Epithelial cell of esophagus (primary cell): Measurements from ENCODE around the gene FASLG.
A peak's percentile ranks its signal among the peaks of the same experiment; 100 is the strongest.

ENCODE experiments used
- DNase-seq: peaks from one replicate; pipeline ENCODE4 v3.0.0; 2010; ENCODE audit warnings: low read depth
- H3K4me3 ChIP-seq: 2 replicates; pipeline ENCODE4 v1.5.1; 2011; ENCODE audit warnings: mild to moderate bottlenecking, low read length, control low read depth
- TF ChIP-seq, protein P1 (sequence below): IDR thresholded peaks from 2 replicates; pipeline ENCODE4 v1.5.1; 2011; ENCODE audit warnings: low read depth, mild to moderate bottlenecking, low read length, control low read depth, inconsistent platforms; ENCODE audit not compliant: insufficient read depth; ENCODE audit errors: missing control alignments

FASLG gene

DNA sequence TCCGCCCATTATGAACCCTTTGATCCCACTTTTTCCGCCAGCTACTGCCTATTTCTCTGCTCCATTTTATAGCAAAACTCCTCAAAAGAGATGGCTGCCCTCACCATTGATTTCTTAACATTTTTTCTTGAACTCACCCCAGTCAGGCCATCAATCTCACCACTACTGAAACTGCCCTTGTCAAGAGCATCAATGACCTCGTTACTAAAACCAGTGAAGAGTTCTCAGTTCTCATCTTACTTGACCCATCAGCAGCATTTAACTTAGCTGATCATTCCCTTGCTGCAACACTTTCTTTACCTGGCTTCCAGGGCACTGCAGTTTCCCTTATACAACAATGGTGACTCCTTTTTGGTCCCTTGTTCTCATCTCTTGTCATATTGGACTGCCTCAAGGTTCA, 35.2 kb upstream of the FASLG start:
- no peak for DNase-seq
- TF ChIP-seq, protein P1, sequence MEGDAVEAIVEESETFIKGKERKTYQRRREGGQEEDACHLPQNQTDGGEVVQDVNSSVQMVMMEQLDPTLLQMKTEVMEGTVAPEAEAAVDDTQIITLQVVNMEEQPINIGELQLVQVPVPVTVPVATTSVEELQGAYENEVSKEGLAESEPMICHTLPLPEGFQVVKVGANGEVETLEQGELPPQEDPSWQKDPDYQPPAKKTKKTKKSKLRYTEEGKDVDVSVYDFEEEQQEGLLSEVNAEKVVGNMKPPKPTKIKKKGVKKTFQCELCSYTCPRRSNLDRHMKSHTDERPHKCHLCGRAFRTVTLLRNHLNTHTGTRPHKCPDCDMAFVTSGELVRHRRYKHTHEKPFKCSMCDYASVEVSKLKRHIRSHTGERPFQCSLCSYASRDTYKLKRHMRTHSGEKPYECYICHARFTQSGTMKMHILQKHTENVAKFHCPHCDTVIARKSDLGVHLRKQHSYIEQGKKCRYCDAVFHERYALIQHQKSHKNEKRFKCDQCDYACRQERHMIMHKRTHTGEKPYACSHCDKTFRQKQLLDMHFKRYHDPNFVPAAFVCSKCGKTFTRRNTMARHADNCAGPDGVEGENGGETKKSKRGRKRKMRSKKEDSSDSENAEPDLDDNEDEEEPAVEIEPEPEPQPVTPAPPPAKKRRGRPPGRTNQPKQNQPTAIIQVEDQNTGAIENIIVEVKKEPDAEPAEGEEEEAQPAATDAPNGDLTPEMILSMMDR: no peak
- no peak overlapping the region for H3K4me3 ChIP-seq

DNA sequence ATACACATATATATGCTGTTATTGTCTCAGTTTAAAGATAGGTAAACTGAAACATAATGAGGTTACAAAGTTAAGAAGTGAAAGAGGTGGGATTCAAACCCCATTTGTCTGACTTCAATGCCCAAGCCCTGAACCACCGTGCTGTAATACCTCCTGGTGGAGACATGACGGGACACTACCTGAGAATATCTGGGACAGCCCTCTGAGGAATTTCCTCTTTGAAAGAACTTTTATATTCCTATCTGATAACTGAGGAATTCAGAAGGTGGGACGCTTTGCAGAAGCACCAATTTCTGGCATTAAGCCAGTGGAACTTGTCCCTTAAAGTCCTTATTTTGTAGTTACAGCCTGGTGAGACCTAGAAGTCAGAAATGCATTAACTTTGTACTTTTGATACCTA, 32.1 kb upstream of the FASLG start:
- DNase-seq: no peak
- TF ChIP-seq, protein P1: no peak
- H3K4me3 ChIP-seq: no peak overlapping the region

DNA sequence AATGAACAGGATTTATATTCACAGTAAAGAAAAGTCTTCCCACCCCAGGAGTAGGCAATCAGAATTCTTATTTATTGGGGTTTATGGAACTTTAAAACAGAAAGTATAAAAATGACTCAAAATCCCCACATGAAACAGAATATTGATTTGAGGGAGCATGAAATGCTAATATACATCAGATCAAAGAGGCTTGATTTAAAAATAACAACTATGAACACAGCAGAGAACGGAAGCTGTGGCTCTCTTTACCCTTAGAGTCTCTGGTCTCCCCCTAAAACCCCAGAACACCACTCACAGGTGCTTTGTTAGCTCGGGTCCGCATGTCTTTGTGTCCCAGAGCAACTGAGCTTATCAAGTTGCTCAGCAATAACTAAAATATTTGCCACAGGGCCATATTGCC, 31.2 kb upstream of the FASLG start:
- H3K4me3 ChIP-seq: no peak overlapping the region
- DNase-seq: no peak
- TF ChIP-seq, protein P1: no peak

DNA sequence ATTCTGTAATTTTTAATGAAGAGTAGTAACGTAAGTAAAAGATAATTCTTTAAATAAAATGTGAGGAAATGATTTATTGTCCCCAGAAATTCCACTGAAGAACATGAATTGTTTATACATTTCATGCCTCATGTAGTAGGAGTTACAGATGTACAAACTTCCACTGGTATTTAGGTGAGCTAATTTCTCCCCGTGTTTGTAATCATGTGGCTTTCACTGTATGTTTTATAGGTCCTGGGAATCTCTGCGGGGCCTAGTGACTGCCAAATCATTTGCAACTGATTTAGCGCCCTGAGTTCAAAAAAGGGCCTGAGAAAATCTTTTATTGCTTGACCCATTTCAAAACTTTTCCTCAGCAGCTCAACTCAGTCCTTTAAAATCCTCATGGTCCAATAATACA, 30.5 kb upstream of the FASLG start:
- no peak overlapping the region for H3K4me3 ChIP-seq
- DNase-seq: no peak
- TF ChIP-seq, protein P1: no peak

DNA sequence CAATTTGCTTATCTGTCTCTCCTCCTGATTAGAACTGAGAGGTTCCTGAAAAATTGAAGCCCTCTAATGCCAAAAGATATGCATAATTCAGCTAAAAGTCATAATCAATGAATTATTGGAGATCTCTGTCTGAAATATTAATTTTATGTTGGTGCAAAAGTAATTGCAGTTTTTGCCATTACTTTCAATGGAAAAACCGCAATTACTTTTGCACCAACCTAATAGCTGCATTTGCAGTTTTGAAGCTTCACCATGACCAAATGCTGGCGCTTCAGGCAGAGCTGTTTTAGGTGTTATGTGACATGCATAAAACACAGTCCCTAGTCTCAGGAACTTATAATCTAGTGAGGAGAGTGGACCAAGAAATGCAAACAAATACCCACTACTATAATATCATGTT, 29.7 kb upstream of the FASLG start:
- TF ChIP-seq, protein P1: no peak
- no peak for DNase-seq
- H3K4me3 ChIP-seq: no peak overlapping the region

DNA sequence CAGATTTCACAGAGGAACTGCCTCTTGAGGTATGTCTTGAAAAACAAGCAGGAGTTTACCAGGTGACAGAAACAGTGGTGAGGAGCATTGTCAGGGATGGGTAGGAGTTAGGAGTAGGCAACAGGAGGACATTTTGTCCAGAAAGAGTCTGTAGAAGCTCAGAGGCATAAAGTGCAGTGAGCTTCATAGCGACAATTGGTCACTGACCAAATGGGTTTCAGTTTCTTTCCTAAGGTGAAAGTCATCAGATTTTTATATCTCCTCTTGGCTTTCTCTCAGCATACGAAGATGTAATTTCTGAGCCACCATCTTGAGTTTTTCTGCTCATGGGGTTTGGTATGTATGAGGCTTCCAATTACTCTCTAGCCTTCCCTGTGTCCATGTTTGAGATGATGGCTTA, 29.3 kb upstream of the FASLG start:
- H3K4me3 ChIP-seq: no peak overlapping the region
- no peak for DNase-seq
- TF ChIP-seq, protein P1: no peak

DNA sequence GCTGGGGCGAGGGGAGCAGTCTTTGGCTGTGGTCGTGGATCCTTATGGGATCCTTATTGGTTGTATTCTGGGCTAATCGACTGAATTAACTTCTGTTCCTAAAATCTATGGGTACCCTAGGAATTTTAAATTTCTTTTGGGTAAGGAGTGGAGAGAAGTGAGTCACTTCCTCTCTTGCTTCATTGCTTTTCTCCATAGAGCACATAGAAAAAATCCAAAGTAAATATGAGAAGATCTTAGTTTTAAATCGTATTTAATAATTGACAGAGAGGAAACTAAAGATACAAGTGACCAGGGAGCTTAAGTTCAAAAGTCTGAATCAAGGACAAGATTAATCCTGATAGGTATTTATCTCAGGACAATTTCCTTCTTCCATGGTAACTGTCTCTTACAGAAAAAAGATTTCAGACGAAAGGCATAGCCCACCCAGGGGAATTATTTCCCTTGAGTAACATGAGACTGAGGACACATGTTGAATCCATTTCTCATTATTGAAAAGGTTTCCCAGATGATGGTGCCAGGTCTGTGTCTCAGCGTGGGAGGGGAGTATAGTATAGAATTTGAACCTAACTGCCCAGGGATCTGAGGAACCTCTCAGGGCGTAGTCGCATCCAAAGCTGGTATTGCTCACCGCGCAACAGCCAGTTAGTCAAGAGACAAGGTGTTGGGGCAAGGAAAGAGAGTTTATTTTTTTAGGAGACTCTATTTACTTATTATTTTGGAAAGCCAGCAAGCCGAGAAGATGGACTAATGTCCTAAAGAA, 28.7 kb upstream of the FASLG start:
- H3K4me3 ChIP-seq: no peak overlapping the region
- peak; percentile 32 for DNase-seq
- TF ChIP-seq, protein P1: no peak
